ENCODE results near the gene PCYT1A.

PCYT1A gene

GRCh38 chr3:196238612-196239560, 48.6 kb downstream of the PCYT1A start:
- in situ Hi-C loops (cut with MboI; ENCODE audit: low sequenced_read_pairs): loop anchor here (25.0 kb wide), 1 partner anchor 923 kb away; no protein-coding TSS in a partner anchor

- in situ Hi-C loops (cut with MboI; ENCODE audit: low sequenced_read_pairs): loop anchor here (25.0 kb wide), 1 partner anchor 925 kb away; no protein-coding TSS in a partner anchor
Measured at GRCh38 chr3:196237203-196237602, 50.3 kb downstream of the PCYT1A start.

- in situ Hi-C loops (cut with MboI; ENCODE audit: low sequenced_read_pairs): loop anchor here (25.0 kb wide), 1 partner anchor 926 kb away; no protein-coding TSS in a partner anchor
Measured at GRCh38 chr3:196236223-196236622, 51.3 kb downstream of the PCYT1A start.

GRCh38 chr3:196235452-196236122, 51.9 kb downstream of the PCYT1A start:
- in situ Hi-C loops (cut with MboI; ENCODE audit: low sequenced_read_pairs): loop anchor here (25.0 kb wide), 1 partner anchor 927 kb away; no protein-coding TSS in a partner anchor

GRCh38 chr3:196232882-196233251, 54.7 kb downstream of the PCYT1A start:
- in situ Hi-C loops (cut with MboI; ENCODE audit: low sequenced_read_pairs): loop anchor here (25.0 kb wide), 1 partner anchor 929 kb away; no protein-coding TSS in a partner anchor

- in situ Hi-C loops (cut with MboI; ENCODE audit: low sequenced_read_pairs): loop anchor here (25.0 kb wide), 1 partner anchor 930 kb away; no protein-coding TSS in a partner anchor
Measured at GRCh38 chr3:196232154-196232881, 55.2 kb downstream of the PCYT1A start.

GRCh38 chr3:196227629-196228493, 59.7 kb downstream of the PCYT1A start:
- in situ Hi-C loops (cut with MboI; ENCODE audit: low sequenced_read_pairs): loop anchor here (25.0 kb wide), 1 partner anchor 934 kb away; no protein-coding TSS in a partner anchor

- in situ Hi-C loops (cut with MboI; ENCODE audit: low sequenced_read_pairs): loop anchor here (25.0 kb wide), 1 partner anchor 935 kb away; no protein-coding TSS in a partner anchor
Measured at GRCh38 chr3:196227121-196227561, 60.4 kb downstream of the PCYT1A start.

GRCh38 chr3:196225763-196226364, 61.7 kb downstream of the PCYT1A start:
- in situ Hi-C loops (cut with MboI; ENCODE audit: low sequenced_read_pairs): loop anchor here (25.0 kb wide), 1 partner anchor 936 kb away; no protein-coding TSS in a partner anchor

GRCh38 chr3:196225086-196225485, 62.4 kb downstream of the PCYT1A start:
- in situ Hi-C loops (cut with MboI; ENCODE audit: low sequenced_read_pairs): loop anchor here (25.0 kb wide), 1 partner anchor 937 kb away; no protein-coding TSS in a partner anchor

- in situ Hi-C loops (cut with MboI; ENCODE audit: low sequenced_read_pairs): loop anchor here (25.0 kb wide), 1 partner anchor 386 kb away; no protein-coding TSS in a partner anchor
Measured at GRCh38 chr3:196222876-196223595, 64.5 kb downstream of the PCYT1A start.

GRCh38 chr3:196220991-196221390, 66.5 kb downstream of the PCYT1A start:
- in situ Hi-C loops (cut with MboI; ENCODE audit: low sequenced_read_pairs): loop anchor here (25.0 kb wide), 1 partner anchor 384 kb away; no protein-coding TSS in a partner anchor

- in situ Hi-C loops (cut with MboI; ENCODE audit: low sequenced_read_pairs): loop anchor here (25.0 kb wide), 1 partner anchor 383 kb away; no protein-coding TSS in a partner anchor
Measured at GRCh38 chr3:196220587-196220986, 66.9 kb downstream of the PCYT1A start.

- in situ Hi-C loops (cut with MboI; ENCODE audit: low sequenced_read_pairs): loop anchor here (25.0 kb wide), 1 partner anchor 383 kb away; no protein-coding TSS in a partner anchor
Measured at GRCh38 chr3:196219970-196220311, 67.6 kb downstream of the PCYT1A start.

- in situ Hi-C loops (cut with MboI; ENCODE audit: low sequenced_read_pairs): loop anchor here (25.0 kb wide), 1 partner anchor 382 kb away; no protein-coding TSS in a partner anchor
Measured at GRCh38 chr3:196219194-196219969, 68.1 kb downstream of the PCYT1A start.

- in situ Hi-C loops (cut with MboI; ENCODE audit: low sequenced_read_pairs): loop anchor here (25.0 kb wide), 1 partner anchor 381 kb away; no protein-coding TSS in a partner anchor
Measured at GRCh38 chr3:196218155-196218712, 69.3 kb downstream of the PCYT1A start.

All from HL-60/S4 (cell line).